CD4-positive, alpha-beta memory T cell (primary cell): ENCODE data around the gene SBDS. TPM values are rescaled to one million over a fixed set of nuclear protein-coding genes. Genes with fewer than 3 reads are reported as not detected.
"Not testable (repeated sequence)": the region's sequence is repeated elsewhere in the genome, so short reads cannot be mapped to it uniquely, and the experiment has no call there.

ENCODE experiments used
- CTCF ChIA-PET: fragments of 350-600 bp; sonication (Branson Sonifier 250); formaldehyde crosslinking; loops from one replicate; lab custom pipeline; 2021; ENCODE audit warnings: inconsistent platforms; ENCODE audit not compliant: partially characterized antibody; lab: Charles Lee
- POLR2A ChIA-PET: fragments of 350-600 bp; sonication (Branson Sonifier 250); formaldehyde crosslinking; loops from one replicate; lab custom pipeline; 2021; ENCODE audit not compliant: partially characterized antibody; lab: Charles Lee
- DNase-seq, 5 donors: peaks; one replicate each; pipeline versions ENCODE4 v3.0.0 to v3.0.0-alpha.2; 2020 to 2022; ENCODE audit warnings: mixed read lengths in 1 of 5
- H3K27ac ChIP-seq: one replicate; pipeline ENCODE4 v1.7.0; 2013; ENCODE audit warnings: low read depth, low read length
- H3K27me3 ChIP-seq: 2 replicates; pipeline ENCODE4 v1.7.0; 2013; ENCODE audit warnings: mild to moderate bottlenecking, low read length, moderate library complexity; ENCODE audit not compliant: insufficient read depth
- H3K36me3 ChIP-seq: 2 replicates; pipeline ENCODE4 v1.7.0; 2013; ENCODE audit warnings: mild to moderate bottlenecking, low read length, moderate library complexity; ENCODE audit not compliant: insufficient read depth
- H3K4me1 ChIP-seq: 2 replicates; pipeline ENCODE4 v1.7.0; 2013; ENCODE audit warnings: mild to moderate bottlenecking, low read length, moderate library complexity; ENCODE audit not compliant: insufficient read depth
- H3K4me3 ChIP-seq, 2 donors: one replicate each; pipeline ENCODE4 v1.7.0; 2013; ENCODE audit warnings: low read length in 2 of 2, mild to moderate bottlenecking in 1 of 2
- H3K9me3 ChIP-seq, 2 donors: one replicate each; pipeline ENCODE4 v1.7.0; 2013; ENCODE audit warnings: low read length in 2 of 2, control low read depth in 1 of 2; ENCODE audit not compliant: control insufficient read depth in 1 of 2
- H3K27ac Mint-ChIP-seq, 7 donors: one replicate each; pipeline ENCODE4 v1.8.0; 2020 to 2021; ENCODE audit warnings: mixed read lengths in 7 of 7, mild to moderate bottlenecking in 6 of 7, inconsistent platforms in 3 of 7, moderate library complexity in 3 of 7
- H3K27me3 Mint-ChIP-seq, 2 donors: one replicate each; pipeline ENCODE4 v1.8.0; 2020 to 2021; ENCODE audit warnings: mixed read lengths in 2 of 2
- H3K36me3 Mint-ChIP-seq, 2 donors: one replicate each; pipeline ENCODE4 v1.8.0; 2020 to 2021; ENCODE audit warnings: mixed read lengths in 2 of 2, inconsistent platforms in 1 of 2, mild to moderate bottlenecking in 1 of 2
- H3K4me1 Mint-ChIP-seq, 4 donors: one replicate each; pipeline ENCODE4 v1.8.0; 2020 to 2021; ENCODE audit warnings: mixed read lengths in 4 of 4, mild to moderate bottlenecking in 1 of 4
- H3K4me3 Mint-ChIP-seq, 8 donors: one replicate each; pipeline ENCODE4 v1.8.0; 2020 to 2021; ENCODE audit warnings: mixed read lengths in 8 of 8, mild to moderate bottlenecking in 7 of 8, moderate library complexity in 6 of 8, inconsistent platforms in 3 of 8
- H3K9me3 Mint-ChIP-seq, 8 donors: one replicate each; pipeline ENCODE4 v1.8.0; 2020 to 2021; ENCODE audit warnings: mixed read lengths in 8 of 8, mild to moderate bottlenecking in 5 of 8, inconsistent platforms in 3 of 8, moderate library complexity in 1 of 8
- intact Hi-C: fragments of 100-400 bp; cut with micrococcal nuclease; formaldehyde crosslinking; loops from one replicate; pipeline ENCODE4 v1.15.1; 2023
- polyA plus RNA-seq, 2 donors: library from polyadenylated mRNA; unstranded; fragments of 300-500 nt; fragmentation: Illumina TruSeq; gene quantifications; one replicate each; pipeline ENCODE4 v1.2.3, GENCODE V29; 2021
- total RNA-seq, 2 experiments: library from RNA; stranded (reverse); gene quantifications; one replicate each; pipeline ENCODE4 v1.2.3, GENCODE V29; 2021

SBDS gene
- 10 to 100 TPM; 69.7 to 72.2 TPM for total RNA-seq
- 100 to 1,000 TPM in 1 of 2 donors, 10 to 100 TPM in 1; 84.0 to 127 TPM for polyA plus RNA-seq

DNA sequence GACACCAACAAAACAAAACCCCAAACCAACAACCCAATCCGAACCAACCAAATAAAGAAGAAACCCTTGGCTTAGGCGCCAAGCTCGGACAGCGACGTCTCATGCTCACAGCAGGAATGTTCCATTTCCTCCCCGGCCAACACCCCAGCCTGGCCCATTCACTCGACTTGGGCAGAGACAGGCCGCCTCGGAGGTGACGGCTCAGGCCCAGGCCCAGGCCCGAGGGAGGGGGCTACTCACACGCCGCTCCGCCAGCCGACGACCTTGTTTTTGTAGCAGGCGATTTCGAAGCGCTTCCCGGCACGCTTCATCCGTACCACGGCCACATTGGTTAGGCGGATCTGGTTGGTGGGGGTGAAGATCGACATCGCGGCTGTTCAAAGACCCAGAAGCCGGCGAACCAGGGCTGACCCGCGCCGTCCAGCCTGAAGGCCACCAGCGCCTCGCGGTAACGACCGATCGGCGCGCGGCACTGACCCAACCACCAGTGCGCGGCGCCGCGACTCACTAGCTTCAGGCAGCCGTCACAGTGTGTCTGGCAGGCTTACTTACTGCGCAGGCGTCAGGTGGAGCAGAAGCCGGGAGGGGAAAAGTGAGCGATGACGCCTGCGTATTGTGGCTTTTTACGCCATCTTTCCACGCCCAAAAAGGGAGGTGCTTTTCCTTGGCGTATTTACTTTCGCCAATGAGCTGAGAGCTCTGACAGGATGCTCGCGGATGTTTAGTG, at the start of gene SBDS:
SBDS (minus strand) TSS at position 537 of the 727 bp plus-strand sequence; CDS start at position 368, 169 bp downstream.
- ChIA-PET POLR2A (interaction anchor here (0.6 to 3.4 kb wide), 14 partner anchors 9 to 1622 kb away, joined by 3 to 33 read pairs (median 5); partner anchors contain the start of genes KCTD7, RABGEF1, TMEM248 and ZNF92), CTCF (interaction anchor here (0.7 to 1.5 kb wide), 4 partner anchors 8 to 151 kb away, joined by 3 to 7 read pairs (median 3); no protein-coding TSS in a partner anchor)
- peak; percentile 92 to 98 (median 97) for DNase-seq
- not testable (repeated sequence) for H3K27me3 ChIP-seq, H3K9me3 Mint-ChIP-seq, H3K27me3 Mint-ChIP-seq, H3K9me3 ChIP-seq
- Mint-ChIP-seq H3K27ac (peak within 1 kb of the TSS; percentile 97 to 100 (median 100)), H3K4me3 (peak within 1 kb of the TSS; percentile 96 to 100 (median 100)), H3K4me1 (peaks cover 16 to 46% (median 29%) of the 10 kb centered on the region in 4 donors), H3K36me3 (peaks cover 13 to 50% of the 10 kb centered on the region in 2 donors)
- H3K4me3 ChIP-seq: peak within 1 kb of the TSS; percentile 61 to 84
- H3K36me3 ChIP-seq: peaks cover 19% of the 10 kb centered on the region
- intact Hi-C loops: loop anchor here (5.0 kb wide), 1 partner anchor 788 kb away; the partner anchor contains the start of gene TPST1
- H3K4me1 ChIP-seq: peaks cover 24% of the 10 kb centered on the region
- peak within 1 kb of the TSS; percentile 99 for H3K27ac ChIP-seq

DNA sequence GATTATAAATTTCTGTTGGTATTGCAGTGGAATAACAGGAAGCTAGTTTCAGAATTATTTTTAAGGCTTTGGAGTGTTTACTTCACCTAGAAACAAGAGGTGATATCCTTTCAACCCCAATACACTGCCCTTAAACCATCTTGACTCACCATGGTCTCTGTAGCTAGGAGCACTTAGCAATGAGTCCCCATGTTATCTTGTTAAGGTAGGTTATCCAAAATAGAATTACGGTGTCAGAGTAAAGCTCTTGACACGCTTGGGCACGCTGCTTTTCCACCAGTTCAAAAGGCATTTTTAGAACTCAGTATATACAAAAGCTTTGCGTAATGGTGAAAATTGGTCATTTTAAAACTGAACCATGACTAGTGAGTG, 48.2 kb upstream of the SBDS start:
- H3K27ac Mint-ChIP-seq, H3K4me3 ChIP-seq, H3K9me3 ChIP-seq, H3K27me3 Mint-ChIP-seq, H3K4me1 ChIP-seq, POLR2A ChIA-PET, DNase-seq, intact Hi-C loops, H3K36me3 ChIP-seq, H3K27ac ChIP-seq, H3K27me3 ChIP-seq, H3K9me3 Mint-ChIP-seq, H3K4me3 Mint-ChIP-seq: not testable (repeated sequence)
- CTCF ChIA-PET: interaction anchor here (0.7 kb wide), 2 partner anchors 261 to 270 kb away, joined by 3 to 4 read pairs; no protein-coding TSS in a partner anchor
- peaks cover 5 to 19% of the 10 kb centered on the region in 2 donors for H3K36me3 Mint-ChIP-seq
- H3K4me1 Mint-ChIP-seq: peaks cover 7 to 22% (median 12%) of the 10 kb centered on the region in 4 donors

DNA sequence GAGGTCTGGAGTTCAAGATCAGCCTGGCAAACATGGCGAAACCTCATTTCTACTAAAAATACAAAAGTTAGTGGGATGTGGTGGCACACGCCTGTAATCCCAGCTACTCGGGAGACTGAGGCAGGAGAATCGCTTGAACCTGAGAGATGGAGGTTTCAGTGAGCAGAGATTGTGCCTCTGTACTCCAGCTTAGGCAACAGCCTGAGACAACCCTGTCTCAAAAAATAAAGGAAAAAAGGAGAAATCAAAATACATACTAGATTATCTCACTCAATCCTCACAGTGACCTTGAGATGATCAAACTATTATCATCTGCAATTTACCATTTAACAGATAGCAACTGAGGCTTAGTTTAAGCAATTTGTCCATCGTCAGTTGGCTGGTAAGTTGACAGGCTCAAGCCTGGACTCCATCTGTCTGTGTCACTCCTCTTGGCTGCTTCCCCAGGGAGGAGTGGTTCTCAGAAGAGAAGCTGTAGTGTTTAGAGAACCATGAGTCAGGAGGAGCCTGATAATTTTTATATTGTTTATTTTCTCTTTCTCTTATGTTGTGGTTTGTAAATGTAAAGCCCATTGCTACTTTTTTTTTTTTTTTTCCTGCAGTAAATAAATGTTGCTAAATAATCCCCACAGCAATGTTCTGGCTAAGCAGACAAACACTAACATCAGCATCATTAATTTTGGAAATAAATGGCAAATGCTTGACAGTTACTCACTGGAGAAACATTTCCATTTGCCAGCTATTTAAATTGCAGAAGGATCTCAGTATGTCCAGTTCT, 47.6 kb upstream of the SBDS start:
- DNase-seq, H3K4me3 ChIP-seq, H3K4me1 ChIP-seq, intact Hi-C loops, POLR2A ChIA-PET, H3K27ac ChIP-seq, H3K27me3 ChIP-seq, H3K27me3 Mint-ChIP-seq, H3K9me3 Mint-ChIP-seq, H3K36me3 ChIP-seq, H3K9me3 ChIP-seq, H3K4me3 Mint-ChIP-seq: not testable (repeated sequence)
- peaks cover 7 to 22% (median 12%) of the 10 kb centered on the region in 4 donors for H3K4me1 Mint-ChIP-seq
- CTCF ChIA-PET: interaction anchor here (0.7 kb wide), 2 partner anchors 260 to 270 kb away, joined by 3 to 4 read pairs; no protein-coding TSS in a partner anchor
- H3K27ac Mint-ChIP-seq: peak overlapping the region in 2 of 7 donors; percentile 12 to 53
- peaks cover 5 to 19% of the 10 kb centered on the region in 2 donors for H3K36me3 Mint-ChIP-seq

DNA sequence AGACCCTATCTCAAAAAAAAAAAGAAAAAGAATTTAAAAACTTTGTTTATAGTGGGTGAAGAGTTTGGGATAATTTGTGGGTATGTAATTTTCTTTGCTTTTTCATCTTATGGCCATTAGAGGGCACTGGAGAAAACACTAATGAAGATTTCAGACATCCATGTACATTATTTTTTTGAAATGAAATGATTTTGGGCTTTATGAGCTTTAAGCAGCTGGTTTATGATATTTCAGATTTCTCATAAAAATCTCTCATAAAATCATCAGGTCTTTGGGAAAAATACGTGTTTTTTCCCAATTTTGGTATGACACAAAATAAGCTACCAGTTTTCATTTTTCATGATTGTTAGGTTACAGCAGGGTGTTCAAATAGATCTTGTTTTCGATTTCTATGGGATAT, 45.4 kb upstream of the SBDS start:
- H3K4me3 Mint-ChIP-seq, H3K4me3 ChIP-seq, H3K27me3 ChIP-seq, H3K36me3 ChIP-seq, H3K9me3 Mint-ChIP-seq, intact Hi-C loops, DNase-seq, H3K9me3 ChIP-seq, H3K27ac ChIP-seq, POLR2A ChIA-PET, H3K27me3 Mint-ChIP-seq, H3K4me1 ChIP-seq, H3K27ac Mint-ChIP-seq: not testable (repeated sequence)
- H3K4me1 Mint-ChIP-seq: peaks cover 5 to 18% (median 8%) of the 10 kb centered on the region in 4 donors
- H3K36me3 Mint-ChIP-seq: peaks cover 5 to 15% of the 10 kb centered on the region in 2 donors
- CTCF ChIA-PET: interaction anchor here (0.8 to 1.6 kb wide), 4 partner anchors 8 to 261 kb away, joined by 3 to 5 read pairs (median 4); no protein-coding TSS in a partner anchor

DNA sequence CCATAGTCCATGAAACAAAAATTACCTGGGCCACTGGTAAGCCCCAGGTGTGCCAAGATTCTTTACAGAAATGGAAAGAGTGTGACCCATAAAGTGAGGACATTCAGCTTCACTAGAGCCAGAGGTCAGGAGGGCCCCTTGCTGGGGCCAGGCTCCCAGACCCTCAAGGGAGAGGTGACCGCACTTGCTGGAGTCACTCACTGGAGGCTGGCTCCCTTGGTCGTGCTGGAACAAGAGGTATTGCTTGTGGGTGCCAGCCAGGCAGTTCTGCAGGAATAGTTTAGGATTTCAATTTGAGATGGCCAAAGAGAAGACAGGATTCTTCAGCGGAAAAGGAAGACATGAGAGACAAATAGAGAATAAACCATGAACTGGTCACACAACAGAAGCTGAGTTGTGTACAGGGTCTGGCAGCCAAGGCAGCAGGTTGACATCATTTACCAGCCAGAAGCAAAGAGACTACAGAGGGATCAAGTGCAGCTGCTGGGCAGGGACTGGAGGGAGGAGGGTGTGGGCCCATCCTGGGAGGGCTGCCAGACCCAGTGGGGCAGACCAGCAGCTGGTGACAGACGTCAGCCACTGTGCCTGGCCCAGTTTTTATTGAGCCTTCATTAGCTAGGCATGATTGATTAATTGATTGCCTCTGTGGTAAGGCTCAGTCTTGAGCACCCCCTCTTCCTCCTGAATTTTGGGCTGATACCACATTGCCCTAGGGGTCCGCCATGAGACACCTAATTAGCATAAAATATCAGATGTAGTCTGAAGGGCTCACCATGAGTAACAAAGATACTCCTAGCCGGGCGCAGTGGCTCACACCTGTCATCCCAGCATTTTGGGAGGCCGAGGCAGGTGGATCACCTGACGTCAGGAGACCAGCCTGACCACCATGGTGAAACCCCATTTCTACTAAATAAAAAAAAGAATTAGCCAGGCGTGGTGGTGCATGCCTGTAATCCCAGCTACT, 41.3 kb upstream of the SBDS start:
- H3K4me1 Mint-ChIP-seq, DNase-seq, H3K4me3 ChIP-seq, H3K4me3 Mint-ChIP-seq, H3K27ac ChIP-seq, H3K9me3 ChIP-seq, intact Hi-C loops, H3K4me1 ChIP-seq, H3K27me3 ChIP-seq, CTCF ChIA-PET, POLR2A ChIA-PET, H3K36me3 ChIP-seq, H3K27me3 Mint-ChIP-seq, H3K9me3 Mint-ChIP-seq: not testable (repeated sequence)
- peaks cover 19 to 28% of the 10 kb centered on the region in 2 donors for H3K36me3 Mint-ChIP-seq
- peak overlapping the region in 1 of 7 donors; percentile 37 for H3K27ac Mint-ChIP-seq

DNA sequence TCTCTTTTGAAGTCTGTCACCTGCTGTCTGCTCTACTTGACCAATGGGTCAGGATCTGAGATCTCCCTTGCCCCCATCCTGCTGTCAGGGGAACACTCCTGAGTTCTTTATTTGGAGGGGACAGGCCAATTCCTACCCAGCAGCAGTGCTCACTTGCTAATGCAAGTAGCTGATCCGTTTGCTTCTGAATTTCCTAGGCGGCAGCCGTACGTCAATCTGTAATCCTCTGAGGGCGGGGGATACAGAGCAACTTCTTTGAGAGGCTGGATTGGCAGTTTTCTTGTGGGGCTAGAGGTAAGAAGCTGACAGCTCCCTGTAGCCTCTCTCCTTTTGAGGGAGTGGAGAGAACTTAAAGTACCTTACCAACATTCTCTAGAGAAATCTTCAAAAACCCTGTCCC, 37.9 kb upstream of the SBDS start:
- intact Hi-C loops: no loop called here
- no peak overlapping the region for H3K4me3 Mint-ChIP-seq
- H3K9me3 Mint-ChIP-seq: peaks cover 0 to 4% (median 0%) of the 10 kb centered on the region in 8 donors
- no peak overlapping the region for H3K27ac ChIP-seq
- no peak overlapping the region for H3K4me3 ChIP-seq
- ChIA-PET CTCF (no interaction called here), POLR2A (no interaction called here)
- DNase-seq: no peak
- H3K27me3 ChIP-seq: no peaks in the 10 kb centered on the region
- H3K27me3 Mint-ChIP-seq: no peaks in the 10 kb centered on the region
- H3K9me3 ChIP-seq: no peaks in the 10 kb centered on the region
- peaks cover 0 to 4% (median 0%) of the 10 kb centered on the region in 4 donors for H3K4me1 Mint-ChIP-seq
- H3K36me3 ChIP-seq: peaks cover 7% of the 10 kb centered on the region
- peak overlapping the region in 1 of 7 donors; percentile 62 for H3K27ac Mint-ChIP-seq
- peaks cover 39 to 43% of the 10 kb centered on the region in 2 donors for H3K36me3 Mint-ChIP-seq
- H3K4me1 ChIP-seq: no peaks in the 10 kb centered on the region
